GM19099 (cell line): ENCODE measurements around the gene SIRT3.
A peak's percentile ranks its signal among the peaks of the same experiment; 100 is the strongest.

ENCODE experiments used
- POLR2A ChIP-seq: IDR thresholded peaks from 3 replicates; pipeline ENCODE4 v1.6.1; 2011; ENCODE audit warnings: low read depth; ENCODE audit not compliant: insufficient read length; ENCODE audit errors: extremely low read depth

Gene SIRT3

GRCh38 chr11:211741-212140 is 24.4 kb downstream of the SIRT3 start:
- TF ChIP-seq POLR2A = no peak

DNA sequence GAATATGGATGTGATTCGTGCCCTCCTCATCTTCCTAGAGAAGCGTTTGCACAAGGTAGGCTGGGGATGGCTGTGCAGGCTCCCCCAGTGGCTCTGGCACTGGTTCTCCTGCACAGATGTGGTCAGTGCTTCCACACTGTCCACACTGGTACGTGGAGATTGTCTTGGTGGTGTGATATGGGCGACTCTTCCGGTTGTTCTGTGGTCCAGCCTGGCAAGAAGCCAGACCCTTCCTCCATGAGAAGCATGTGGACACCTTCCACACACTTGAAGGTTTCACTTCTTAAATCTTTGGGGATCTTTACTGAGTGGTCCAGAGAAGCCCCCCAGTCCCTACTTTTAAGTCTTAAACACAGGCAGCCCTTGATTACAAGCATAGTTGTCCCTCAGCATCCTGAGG is 24.8 kb downstream of the SIRT3 start:
- TF ChIP-seq POLR2A = no peak

GRCh38 chr11:210803-211180 is 25.4 kb downstream of the SIRT3 start:
- no peak for TF ChIP-seq POLR2A

- no peak for TF ChIP-seq POLR2A
Observed at GRCh38 chr11:210122-210802, 25.9 kb downstream of the SIRT3 start.

- no peak for TF ChIP-seq POLR2A
Observed at GRCh38 chr11:209275-210121, 26.6 kb downstream of the SIRT3 start.

GRCh38 chr11:208917-209260 is 27.3 kb downstream of the SIRT3 start:
- TF ChIP-seq POLR2A = no peak

GRCh38 chr11:208181-208916 is 27.8 kb downstream of the SIRT3 start:
- TF ChIP-seq POLR2A = peak; percentile 83

- TF ChIP-seq POLR2A = no peak
Observed at GRCh38 chr11:207863-208180, 28.3 kb downstream of the SIRT3 start.

- TF ChIP-seq POLR2A = peak; percentile 96
Observed at GRCh38 chr11:207208-207862, 28.8 kb downstream of the SIRT3 start, which contains the start of the genes BET1L and RIC8A. BET1L (minus strand) TSS chr11:207399; CDS start chr11:207321, 78 bp downstream. RIC8A (plus strand) TSS chr11:207708; CDS start chr11:208855, 1,147 bp downstream.

GRCh38 chr11:206526-207207 is 29.5 kb downstream of the SIRT3 start:
- TF ChIP-seq POLR2A = no peak

- no peak for TF ChIP-seq POLR2A
Observed at GRCh38 chr11:206002-206384, 30.1 kb downstream of the SIRT3 start.

DNA sequence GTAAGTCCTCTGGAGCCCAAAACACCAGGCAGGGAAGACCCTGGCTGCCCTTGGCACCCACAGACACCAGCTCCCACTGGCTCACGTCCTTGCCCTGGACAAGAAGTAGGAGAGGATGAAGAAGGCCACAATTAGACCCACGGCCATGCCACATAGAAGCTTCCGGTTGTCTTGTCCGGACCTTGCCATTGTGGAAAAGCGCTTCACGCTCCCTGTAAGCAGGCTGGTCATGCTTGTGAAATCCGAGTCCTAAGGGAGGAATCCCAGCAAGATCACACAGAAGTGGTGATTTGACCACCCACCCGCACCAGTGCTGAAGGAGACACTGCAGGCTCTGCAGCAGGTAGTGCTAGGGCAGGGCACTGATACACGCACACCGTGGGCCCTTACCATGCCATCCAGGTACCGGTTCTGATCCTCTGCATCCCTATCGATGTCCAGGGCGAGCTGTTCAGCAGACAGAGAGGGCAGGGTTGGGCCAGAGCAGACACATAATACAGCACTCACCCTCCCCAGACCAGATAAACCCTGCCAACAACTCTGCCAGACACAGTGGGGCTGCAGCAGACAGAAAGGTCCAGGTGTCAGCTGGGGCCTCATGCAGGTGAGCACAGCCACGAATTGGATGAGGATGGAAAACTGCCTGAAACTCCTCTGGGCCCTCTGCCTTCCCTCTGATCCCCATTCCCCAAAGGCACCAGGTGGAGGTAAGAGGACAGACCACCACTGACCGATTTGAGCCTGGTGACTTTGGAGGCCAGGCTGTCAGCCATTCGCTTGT is 30.7 kb downstream of the SIRT3 start:
- no peak for TF ChIP-seq POLR2A

DNA sequence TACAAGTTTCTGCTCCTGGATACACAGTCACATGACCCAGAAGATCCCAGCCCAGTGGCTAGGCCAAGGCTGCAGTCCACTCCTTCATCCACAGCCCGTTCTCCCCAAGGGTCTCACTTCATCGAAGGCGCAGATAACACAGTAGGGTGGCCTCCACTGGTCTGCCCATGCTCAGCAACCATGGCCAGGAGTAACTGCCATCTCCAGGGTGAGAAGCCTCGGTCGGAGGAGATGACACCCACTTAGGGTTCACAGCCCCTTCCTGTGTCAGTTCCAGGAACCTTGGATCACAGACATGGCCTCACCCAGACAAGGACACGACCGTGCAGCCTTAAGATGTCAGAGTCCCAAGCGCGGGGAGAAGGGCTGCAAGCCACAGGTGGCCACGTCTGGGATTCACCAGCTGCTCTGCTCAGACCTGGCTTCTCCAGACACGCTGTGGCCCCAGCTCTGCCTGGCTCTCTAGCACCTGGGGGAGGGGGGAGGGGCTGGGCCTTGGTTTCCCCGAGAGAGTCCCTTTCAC is 31.5 kb downstream of the SIRT3 start:
- TF ChIP-seq POLR2A = no peak
